GM10248 (cell line): ENCODE measurements around the gene MYMK.

ENCODE experiments used
- CTCF ChIA-PET: fragments of 300-600 bp; sonication (Branson Sonifier 250); formaldehyde crosslinking; extraction: SDS; loops from one replicate; lab custom pipeline; 2021; ENCODE audit warnings: antibody characterized with exemption; lab: Yijun Ruan, JAX
- POLR2A ChIA-PET: fragments of 350-650 bp; sonication (Branson Sonifier 250); formaldehyde crosslinking; extraction: SDS; loops from one replicate; lab custom pipeline; 2020; ENCODE audit warnings: antibody characterized with exemption; lab: Yijun Ruan, JAX
- DNase-seq: peaks from one replicate; pipeline ENCODE4 v3.0.0; 2012; ENCODE audit errors: extremely low spot score
- TF ChIP-seq, protein P1 (sequence below): IDR thresholded peaks from 2 replicates; pipeline ENCODE4 v1.5.1; 2012; ENCODE audit warnings: mild to moderate bottlenecking, low read depth; ENCODE audit errors: extremely low read depth, missing control alignments, control extremely low read depth

MYMK gene

DNA sequence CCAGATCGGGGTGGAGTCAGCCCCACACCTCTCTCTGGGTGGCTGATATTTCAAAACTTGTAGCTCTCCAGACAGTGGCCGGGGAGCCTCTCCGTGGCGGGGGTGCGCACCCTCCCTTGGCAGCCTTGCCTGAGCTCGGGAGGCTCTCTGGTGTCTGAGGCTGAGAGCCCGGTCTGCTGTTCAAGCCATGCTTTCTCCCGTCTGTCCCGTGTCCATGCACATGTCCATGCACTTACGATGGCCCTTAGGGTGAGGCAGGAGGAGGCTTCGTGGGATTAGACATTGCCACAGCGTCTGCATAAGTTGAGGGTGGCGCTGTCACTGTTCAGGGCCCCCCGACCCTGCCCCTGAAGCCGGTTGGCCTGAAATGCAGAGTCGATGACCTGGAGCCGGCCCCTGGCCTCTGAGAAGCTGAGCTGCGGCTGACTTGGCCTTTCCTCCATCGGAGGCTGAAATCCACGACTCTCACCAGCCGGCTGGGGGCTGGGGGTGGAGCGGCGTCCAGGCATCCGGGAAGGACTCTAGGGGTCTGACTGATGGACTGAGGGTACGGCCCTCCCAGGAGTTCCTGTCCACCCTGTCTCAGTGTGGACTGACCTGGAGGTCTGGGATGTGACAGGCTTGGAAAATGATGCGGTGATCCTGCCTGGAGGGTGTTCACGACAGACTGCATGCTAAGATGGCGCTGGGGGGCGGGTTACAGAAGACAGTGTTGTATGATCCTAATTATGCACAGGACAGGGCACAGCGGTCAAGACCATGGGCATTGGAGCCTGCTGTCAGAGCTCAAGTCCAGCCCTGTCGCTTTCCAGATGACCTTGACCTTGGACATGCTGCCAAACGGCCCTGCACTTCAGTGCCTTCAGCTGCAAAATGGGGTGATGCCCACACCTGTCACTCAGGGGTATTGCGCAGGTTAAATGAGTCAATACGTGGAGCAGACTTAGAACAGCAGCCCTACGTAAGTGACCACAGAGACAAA, 27.6 kb downstream of the MYMK start:
- CTCF ChIA-PET: interaction anchor here (1.0 to 1.9 kb wide), 2 partner anchors 10 to 316 kb away, joined by 6 read pairs; no protein-coding TSS in a partner anchor
- POLR2A ChIA-PET: no interaction called here
- DNase-seq: no peak
- TF ChIP-seq, protein P1, sequence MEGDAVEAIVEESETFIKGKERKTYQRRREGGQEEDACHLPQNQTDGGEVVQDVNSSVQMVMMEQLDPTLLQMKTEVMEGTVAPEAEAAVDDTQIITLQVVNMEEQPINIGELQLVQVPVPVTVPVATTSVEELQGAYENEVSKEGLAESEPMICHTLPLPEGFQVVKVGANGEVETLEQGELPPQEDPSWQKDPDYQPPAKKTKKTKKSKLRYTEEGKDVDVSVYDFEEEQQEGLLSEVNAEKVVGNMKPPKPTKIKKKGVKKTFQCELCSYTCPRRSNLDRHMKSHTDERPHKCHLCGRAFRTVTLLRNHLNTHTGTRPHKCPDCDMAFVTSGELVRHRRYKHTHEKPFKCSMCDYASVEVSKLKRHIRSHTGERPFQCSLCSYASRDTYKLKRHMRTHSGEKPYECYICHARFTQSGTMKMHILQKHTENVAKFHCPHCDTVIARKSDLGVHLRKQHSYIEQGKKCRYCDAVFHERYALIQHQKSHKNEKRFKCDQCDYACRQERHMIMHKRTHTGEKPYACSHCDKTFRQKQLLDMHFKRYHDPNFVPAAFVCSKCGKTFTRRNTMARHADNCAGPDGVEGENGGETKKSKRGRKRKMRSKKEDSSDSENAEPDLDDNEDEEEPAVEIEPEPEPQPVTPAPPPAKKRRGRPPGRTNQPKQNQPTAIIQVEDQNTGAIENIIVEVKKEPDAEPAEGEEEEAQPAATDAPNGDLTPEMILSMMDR: no peak

DNA sequence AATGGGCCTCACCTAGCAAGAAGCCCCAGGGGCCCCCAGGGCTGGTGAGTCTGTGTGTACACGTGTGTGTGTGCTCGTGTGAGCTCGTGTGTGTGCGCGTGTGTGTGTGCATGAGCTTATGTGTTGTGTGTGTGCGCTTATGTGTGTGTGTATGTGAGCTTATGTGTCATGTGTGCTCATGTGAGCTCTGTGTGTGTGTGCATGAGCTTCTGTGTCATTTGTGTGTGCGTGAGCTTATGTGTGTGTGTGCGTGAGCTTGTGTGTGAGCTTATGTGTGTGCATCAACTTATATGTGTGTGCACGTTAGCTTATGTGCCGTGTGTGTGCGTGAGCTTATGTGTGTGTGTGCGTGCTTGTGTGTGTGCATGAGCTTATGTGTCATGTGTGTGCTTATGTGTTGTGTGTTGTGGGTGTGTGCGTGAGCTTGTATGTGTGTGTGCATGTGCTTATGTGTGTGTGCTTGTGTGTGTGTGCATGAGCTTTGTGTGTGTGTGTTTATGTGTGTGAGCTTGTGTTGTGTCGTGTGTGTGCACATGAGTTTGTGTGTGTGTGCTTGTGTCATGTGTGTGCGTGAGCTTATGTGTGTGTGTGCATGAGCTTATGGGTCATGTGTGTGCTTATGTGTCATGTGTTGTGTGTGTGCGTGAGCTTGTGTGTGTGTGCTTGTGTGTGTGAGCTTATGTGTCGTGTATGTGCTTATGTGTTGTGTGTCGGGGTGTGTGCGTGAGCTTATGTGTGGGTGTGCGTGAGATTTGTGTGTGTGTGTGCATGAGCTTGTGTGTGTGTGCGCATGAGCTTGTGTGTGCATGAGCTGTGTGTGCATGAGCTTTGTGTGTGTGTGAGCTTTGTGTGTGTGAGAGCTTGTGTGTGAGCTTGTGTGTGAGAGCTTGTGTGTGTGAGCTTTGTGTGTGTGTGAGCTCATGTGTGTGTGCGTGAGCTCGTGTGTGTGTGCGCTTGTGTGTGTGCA, 29.1 kb downstream of the MYMK start:
- DNase-seq: no peak

DNA sequence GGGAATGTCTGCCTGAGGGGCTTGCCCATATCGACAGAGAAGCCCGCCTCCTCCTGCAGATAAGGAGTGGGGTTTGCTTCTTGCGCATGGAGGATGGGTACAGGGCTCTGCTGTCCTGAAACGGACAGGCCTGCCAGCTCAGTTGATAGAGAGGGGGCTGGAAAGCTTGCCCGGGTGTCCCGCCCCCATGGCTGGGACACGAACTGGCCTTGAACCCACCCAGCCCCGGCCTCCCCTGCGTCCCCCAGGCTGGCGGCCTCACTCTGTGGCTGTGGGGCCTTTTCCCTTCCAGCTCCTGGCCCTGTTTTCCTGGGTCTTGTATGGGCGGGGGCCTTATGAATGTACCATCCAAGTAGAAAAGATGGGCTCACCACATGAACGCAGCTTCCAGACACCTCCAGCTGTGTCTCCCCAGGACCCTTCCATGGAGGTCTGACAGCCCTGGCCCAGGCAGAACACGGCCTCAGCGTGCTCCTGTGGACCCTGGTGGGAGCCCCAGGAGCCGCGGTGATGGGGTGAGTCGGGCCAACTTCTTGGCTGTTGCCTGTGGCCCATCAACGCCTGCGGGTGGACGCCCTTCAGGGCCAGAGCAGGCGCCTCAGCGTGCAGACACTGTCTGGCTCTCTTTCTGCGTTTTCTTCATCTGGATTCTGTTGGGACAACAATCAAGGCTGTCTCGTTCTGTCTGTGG, 30.0 kb downstream of the MYMK start:
- no peak for DNase-seq
- CTCF ChIA-PET: interaction anchor here (1.1 to 1.7 kb wide), 4 partner anchors 8 to 309 kb away, joined by 3 to 9 read pairs (median 5); partner anchors contain the start of gene SLC2A6
- POLR2A ChIA-PET: no interaction called here
- TF ChIP-seq, protein P1: no peak

More for the DNA sequence above, 29.1 kb downstream of the MYMK start:
- ChIA-PET CTCF (interaction anchor here (1.0 to 1.9 kb wide), 6 partner anchors 8 to 315 kb away, joined by 3 to 9 read pairs (median 6); partner anchors contain the start of gene SLC2A6), POLR2A (no interaction called here)
- TF ChIP-seq, protein P1: no peak

DNA sequence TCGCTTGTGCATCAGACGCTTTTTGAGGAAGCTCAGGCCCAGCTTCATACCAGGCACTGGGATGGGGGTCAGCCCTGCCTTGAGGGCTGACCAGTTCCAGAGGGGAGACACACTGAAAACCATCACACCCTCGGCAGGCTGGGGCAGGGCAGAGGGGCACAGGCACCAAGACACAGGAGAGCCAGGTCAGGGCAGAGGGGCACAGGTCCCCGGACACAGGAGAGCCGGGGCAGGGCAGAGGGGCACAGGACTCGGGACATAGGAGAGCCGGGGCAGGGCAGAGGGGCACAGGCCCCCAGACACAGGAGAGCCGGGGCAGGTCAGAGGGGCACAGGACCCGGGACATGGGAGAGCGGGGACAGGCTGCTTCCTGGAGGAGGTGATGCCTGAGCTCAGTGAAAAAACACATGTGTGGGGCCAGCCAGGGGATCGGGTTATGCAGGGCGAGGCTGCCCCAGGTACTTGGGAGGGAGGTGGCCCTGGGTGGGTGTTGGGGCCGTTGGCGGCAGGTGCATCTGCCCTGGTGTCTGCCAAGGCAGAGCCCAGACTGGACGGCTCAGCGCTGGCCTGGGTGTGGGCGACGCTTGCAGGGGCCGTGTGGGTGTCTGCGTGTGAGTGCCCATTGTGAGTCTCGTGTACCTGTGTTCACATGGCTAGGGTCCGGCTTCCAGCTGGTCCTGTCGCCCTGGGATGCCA, 30.8 kb downstream of the MYMK start:
- POLR2A ChIA-PET: no interaction called here
- TF ChIP-seq, protein P1: no peak
- no peak for DNase-seq
- CTCF ChIA-PET: no interaction called here

DNA sequence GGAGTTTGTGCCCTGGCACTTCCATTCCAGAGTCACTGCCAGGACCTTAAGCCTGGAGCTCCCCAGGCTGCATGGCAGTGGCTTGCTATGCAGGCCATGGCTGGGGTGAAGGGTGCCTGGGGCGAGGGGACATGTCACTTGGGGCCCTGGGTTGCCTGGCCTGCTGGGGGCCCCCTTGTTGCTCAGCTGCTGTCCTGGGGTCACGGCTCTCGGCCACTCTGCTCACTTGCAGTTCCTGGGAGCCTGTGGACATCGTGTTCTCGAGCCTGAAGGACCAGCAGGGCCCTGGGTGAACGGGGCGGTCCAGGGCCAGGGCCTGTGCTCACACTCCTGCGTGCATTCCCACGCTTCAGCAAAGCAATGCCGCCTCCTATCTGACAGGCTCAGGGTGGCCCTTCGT, 31.3 kb downstream of the MYMK start:
- POLR2A ChIA-PET: no interaction called here
- DNase-seq: no peak
- TF ChIP-seq, protein P1: no peak
- CTCF ChIA-PET: no interaction called here
